DMS79 (cell line): ENCODE results near the gene LYAR.

ENCODE experiments used
- DNase-seq: peaks from one replicate; lab custom pipeline; 2025; lab: John Stamatoyannopoulos, UW

Gene LYAR

GRCh38 chr4:4289941-4290850 lies at the start of gene LYAR, which contains the start of gene ZBTB49:
Gene LYAR, minus strand, starts transcription at chr4:4290154. Its CDS starts 6,412 bp downstream, at chr4:4283742.
Gene ZBTB49, plus strand, starts transcription at chr4:4290251. Its CDS starts 9,695 bp downstream, at chr4:4299946.
- peak; percentile 57 for DNase-seq

GRCh38 chr4:4339504-4340085 lies 49.6 kb upstream of the LYAR start:
- DNase-seq = no peak

- no peak for DNase-seq
These were observed 48.5 kb upstream of the LYAR start for GRCh38 chr4:4338210-4339001.

DNA sequence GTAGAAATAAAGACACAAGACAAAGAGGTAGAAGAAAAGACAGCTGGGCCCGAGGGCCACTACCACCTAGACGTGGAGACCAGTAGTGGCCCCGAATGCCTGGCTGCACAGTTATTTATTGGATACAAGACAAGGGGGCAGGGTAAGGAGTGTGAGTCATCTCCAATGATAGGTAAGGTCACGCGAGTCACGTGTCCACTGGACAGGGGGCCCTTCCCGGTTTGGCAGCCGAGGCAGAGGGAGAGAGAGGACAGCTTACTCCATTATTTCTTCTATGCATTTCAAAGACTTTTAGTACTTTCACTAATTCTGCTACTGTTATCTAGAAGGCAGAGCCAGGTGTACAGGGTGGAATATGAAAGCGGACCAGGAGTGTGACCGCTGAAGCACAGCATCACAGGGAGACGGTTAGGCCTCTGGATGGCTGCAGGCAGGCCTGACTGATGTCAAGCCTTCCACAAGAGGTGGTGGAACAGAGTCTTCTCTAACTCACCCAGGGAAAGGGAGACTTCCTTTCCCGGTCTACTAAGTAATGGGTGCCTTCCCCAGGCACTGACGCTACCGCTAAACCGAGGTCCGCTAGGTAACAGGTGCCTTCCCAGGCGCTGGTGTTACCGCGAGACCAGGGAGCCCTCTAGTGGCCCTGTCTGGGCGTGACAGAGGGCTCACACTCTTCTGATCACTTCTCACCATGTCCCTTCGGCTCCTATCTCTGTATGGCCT lies 45.0 kb upstream of the LYAR start:
- no peak for DNase-seq

GRCh38 chr4:4333265-4333706 lies 43.3 kb upstream of the LYAR start:
- DNase-seq = no peak

- no peak for DNase-seq
These were observed 42.6 kb upstream of the LYAR start for GRCh38 chr4:4332529-4332928.

DNA sequence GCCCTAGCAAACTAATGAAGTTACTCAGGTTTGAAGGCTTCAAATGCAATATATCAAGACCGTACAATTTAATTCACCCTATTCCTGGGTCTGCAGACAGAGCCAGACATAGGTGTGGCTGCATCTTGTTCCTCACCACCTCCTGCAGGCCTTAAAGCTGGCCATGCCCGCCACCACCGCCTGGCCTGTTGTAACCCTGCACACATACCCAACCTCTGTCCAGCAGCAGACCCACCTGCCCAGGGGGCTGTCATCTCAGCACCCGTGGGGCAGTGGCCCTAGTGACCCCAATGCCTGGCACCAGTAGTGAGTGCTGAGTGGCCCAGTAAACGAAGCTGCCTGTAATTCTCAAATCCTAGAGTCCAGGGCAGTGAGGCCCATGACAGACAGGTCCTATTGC lies 40.8 kb upstream of the LYAR start:
- no peak for DNase-seq

DNA sequence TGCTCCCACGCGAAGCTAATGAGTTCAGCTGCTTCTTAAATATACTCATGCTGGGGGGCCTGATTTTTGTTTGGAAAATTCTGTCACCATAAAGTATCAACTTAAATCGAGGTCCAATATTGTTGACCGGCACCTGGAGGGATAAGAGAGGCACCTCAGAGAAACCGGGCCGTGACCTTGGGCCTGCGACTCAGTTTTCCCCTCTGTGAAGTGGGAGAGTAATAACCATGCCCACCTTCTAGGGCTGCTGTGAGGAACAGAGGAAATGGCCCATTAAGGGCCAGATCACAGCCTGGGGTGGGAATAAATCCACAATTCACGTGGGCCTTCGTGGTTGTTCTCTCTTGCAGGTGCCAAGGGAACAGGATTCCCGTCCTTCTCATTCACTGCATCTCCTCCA lies 39.5 kb upstream of the LYAR start:
- DNase-seq = no peak

DNA sequence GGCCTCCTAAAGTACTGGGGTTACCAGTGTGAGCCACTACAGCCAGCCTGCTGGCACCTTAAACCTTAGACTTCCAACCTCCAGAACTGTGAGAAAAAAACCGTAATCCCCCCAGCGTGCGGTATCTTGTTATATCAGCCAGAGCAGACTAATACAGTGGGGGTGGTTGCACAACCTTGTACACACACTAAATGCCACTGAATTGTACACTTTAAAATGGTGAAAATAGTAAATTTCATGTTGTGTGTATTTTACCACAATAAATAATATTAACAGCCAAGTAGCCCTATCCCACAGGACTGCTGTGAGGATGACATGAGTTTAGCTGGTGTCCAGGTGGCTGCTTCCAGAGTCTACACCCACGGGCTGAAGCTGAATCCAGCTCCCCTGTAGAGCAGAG lies 38.9 kb upstream of the LYAR start:
- no peak for DNase-seq

DNA sequence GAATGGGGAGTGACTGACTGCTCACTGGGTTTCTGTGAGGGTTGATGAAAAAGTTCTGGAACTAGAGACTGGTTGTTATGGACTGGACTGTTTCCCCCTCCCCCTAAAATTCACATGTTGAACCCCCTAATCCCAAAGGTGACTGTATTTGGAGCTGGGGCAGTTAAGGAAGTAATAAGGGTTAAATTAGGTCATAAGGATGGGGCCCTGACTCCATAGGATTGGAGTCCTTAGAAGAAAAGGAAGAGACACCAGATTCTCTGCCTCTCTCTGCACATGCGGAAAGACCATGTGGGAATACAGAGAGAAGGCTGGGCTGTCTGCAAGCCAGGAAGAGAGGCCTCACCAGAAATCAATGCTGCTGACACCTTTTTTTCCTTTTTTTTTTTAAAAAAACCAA lies 38.3 kb upstream of the LYAR start:
- no peak for DNase-seq

GRCh38 chr4:4327652-4328121 lies 37.7 kb upstream of the LYAR start:
- no peak for DNase-seq

GRCh38 chr4:4326166-4326565 lies 36.2 kb upstream of the LYAR start:
- no peak for DNase-seq

GRCh38 chr4:4325321-4325720 lies 35.4 kb upstream of the LYAR start:
- no peak for DNase-seq

- no peak for DNase-seq
These were observed 34.0 kb upstream of the LYAR start for GRCh38 chr4:4323705-4324534.

DNA sequence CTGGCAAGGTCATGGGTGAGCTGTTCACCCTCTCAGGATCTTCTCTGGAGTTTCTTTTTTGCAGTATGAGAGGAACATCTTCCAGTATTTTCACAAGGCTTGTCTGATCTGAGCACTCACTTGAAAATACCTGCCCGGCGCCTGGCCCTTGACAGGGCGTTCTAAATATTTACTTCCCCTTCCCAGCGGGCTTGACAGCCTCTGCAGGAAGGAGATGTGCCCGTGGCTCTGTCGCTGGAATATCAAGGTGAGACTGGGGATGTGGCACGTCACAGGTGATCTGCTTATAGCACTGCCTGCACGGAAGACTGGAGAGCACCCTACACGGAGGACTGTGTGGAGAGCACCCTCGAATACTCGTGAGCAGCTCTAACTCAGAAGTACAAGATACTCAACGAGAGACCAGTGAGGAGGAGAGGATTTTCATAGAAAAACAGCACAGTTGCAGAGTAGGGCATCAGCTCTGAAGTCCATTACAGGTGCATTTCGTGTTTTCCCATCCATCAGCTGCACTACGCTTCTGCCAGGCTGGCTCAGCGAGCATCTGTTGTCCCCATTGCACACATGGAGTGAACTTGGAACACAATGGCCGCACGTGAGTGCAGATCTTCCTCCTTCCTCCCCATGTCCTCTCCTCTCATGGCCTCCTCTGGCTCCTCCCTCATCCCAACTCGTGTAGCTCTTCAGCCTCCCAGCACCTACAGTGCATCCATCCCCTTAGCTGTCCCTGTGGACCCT lies 32.2 kb upstream of the LYAR start:
- no peak for DNase-seq

- no peak for DNase-seq
These were observed 31.2 kb upstream of the LYAR start for GRCh38 chr4:4320951-4321714.

- DNase-seq = no peak
These were observed 30.6 kb upstream of the LYAR start for GRCh38 chr4:4320528-4320927.

DNA sequence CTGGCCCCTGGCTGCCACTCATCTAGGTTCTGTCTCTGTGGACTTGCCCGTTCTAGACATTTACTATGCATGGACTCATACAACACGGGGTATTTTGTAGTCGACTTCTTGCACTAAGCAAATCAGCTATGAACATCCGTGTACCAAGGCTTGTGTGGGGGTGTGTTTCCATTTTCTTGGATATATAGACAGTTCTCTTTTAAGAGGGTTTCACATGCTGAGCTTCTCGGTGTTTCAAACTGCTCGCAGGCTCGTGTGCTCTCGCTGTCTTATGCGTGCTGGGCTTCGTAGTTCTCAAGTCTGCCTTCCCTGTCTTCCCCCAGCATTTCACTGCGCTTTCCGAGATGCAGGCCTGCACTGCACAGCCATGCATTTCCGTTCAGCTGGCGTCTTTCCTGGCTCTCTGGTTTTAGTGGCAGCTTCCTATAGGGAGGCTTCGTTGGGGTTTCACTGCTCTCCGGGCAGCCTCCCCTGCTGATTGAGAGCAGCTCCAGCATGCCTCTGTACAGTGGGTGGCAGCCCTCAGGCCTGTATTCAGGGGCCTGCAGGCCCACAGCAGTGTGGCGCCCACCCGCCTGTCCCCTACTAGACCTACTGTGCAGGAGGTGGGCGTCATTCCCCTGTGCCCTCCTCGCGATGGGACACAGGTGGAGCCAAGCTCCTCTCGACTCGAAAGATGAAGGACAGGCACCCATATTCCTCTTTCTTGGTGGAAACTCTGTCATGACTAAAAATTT lies 27.7 kb upstream of the LYAR start:
- no peak for DNase-seq

DNA sequence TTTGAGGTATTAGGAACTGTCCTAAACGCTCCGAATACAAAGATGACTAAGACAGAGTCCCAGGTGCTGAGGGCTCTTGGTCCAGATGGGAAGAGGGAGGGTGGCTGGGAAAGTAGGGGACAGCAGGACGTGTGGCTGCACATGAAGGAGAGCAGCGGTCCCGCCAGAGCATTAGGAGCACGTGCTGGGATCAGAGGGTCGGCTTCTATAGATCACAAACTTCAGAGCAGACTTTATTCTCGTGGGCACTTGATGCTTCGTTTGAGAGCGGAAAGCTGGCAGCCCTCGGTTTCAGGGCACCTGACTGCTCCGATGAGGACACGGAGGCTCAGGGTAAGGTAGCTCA lies 26.2 kb upstream of the LYAR start:
- no peak for DNase-seq
